Measurements from ENCODE around the gene RPL39L.

RPL39L gene

GRCh38 chr3:187098923-187099512, 40.3 kb downstream of the RPL39L start:
- DNase-seq: no peak

- DNase-seq: no peak
Measured at GRCh38 chr3:187093320-187093719, 46.0 kb downstream of the RPL39L start.

GRCh38 chr3:187088701-187089100, 50.6 kb downstream of the RPL39L start:
- DNase-seq: no peak

GRCh38 chr3:187086831-187087230, 52.5 kb downstream of the RPL39L start:
- no peak for DNase-seq

GRCh38 chr3:187085933-187086332, 53.4 kb downstream of the RPL39L start:
- no peak for DNase-seq

- no peak for DNase-seq
Measured at GRCh38 chr3:187085021-187085666, 54.2 kb downstream of the RPL39L start.

- no peak for DNase-seq
Measured at GRCh38 chr3:187084580-187084979, 54.7 kb downstream of the RPL39L start.

- no peak for DNase-seq
Measured at GRCh38 chr3:187084126-187084525, 55.2 kb downstream of the RPL39L start.

GRCh38 chr3:187082758-187083375, 56.4 kb downstream of the RPL39L start:
- no peak for DNase-seq

GRCh38 chr3:187080799-187081450, 58.4 kb downstream of the RPL39L start:
- no peak for DNase-seq

GRCh38 chr3:187079090-187080022, 59.9 kb downstream of the RPL39L start:
- DNase-seq: no peak

- no peak for DNase-seq
Measured at GRCh38 chr3:187077537-187077936, 61.8 kb downstream of the RPL39L start.

GRCh38 chr3:187077085-187077484, 62.2 kb downstream of the RPL39L start:
- no peak for DNase-seq

GRCh38 chr3:187076297-187076696, 63.0 kb downstream of the RPL39L start:
- no peak for DNase-seq

- DNase-seq: no peak
Measured at GRCh38 chr3:187074846-187075245, 64.5 kb downstream of the RPL39L start.

GRCh38 chr3:187073581-187074098, 65.7 kb downstream of the RPL39L start:
- DNase-seq: no peak

GRCh38 chr3:187072511-187072910, 66.8 kb downstream of the RPL39L start:
- no peak for DNase-seq

- DNase-seq: no peak
Measured at GRCh38 chr3:187072102-187072501, 67.2 kb downstream of the RPL39L start.
